ENCODE measurements around the gene RBPMS2. TPM values are rescaled to one million over a fixed set of nuclear protein-coding genes. Genes with fewer than 3 reads are reported as not detected.

RBPMS2 gene
- polyA plus RNA-seq, 1 of the 3 experiments (the other 2 are of a cell fraction) = 6.5 TPM

DNA sequence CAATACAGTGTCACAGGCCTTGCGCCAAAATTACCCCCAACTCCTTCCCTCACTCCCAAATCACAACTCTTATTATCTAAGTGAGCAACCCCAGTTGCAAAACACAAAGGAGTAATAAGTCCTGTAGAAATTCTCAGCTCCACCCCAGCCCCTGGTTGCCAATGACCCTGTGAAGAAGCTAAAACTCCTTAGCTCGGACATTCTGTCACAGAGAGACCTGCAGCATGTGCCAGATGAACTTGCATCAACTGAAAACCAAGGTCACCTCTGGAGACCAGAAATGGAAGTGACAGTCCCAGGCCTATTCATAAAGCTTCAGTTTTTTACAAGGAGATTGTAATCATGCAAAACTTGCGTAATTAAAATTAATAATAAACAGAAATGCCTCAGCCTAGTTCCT is 55.2 kb downstream of the RBPMS2 start:
- Histone ChIP-seq H3K4me3 (ENCODE audit: low read depth in 2 of 2, low read length in 1 of 2) (no peak overlapping the region), H3K4me2 (no peak overlapping the region), H3K36me3 (replicated peaks in 1 of 2; ENCODE audit: control insufficient read depth in 1 of 2, insufficient read depth in 2 of 2, low read length in 1 of 2) (no peaks in the 10 kb centered on the region), H3K4me1 (ENCODE audit: control insufficient read depth in 1 of 2, insufficient read depth in 2 of 2, low read depth in 1 of 2, low read length in 1 of 2) (no peaks in the 10 kb centered on the region; a peak in 1 of 4 replicates), H3K27ac (ENCODE audit: low read depth in 2 of 2, low read length in 1 of 2) (no peak overlapping the region), H3K9me3 (no peaks in the 10 kb centered on the region), H3F3A (replicated peaks; ENCODE audit: insufficient read depth) (no peaks in the 10 kb centered on the region), H3K27me3 (ENCODE audit: insufficient read depth) (no peaks in the 10 kb centered on the region), H2AFZ (ENCODE audit: low read depth) (no peak overlapping the region), H3K79me2 (ENCODE audit: insufficient read depth) (no peaks in the 10 kb centered on the region), H3K9me2 (no peaks in the 10 kb centered on the region), H3K9ac (no peak overlapping the region), H4K20me1 (ENCODE audit: insufficient read depth) (no peaks in the 10 kb centered on the region)
- CTCF ChIA-PET = interaction anchor here (1.0 to 3.6 kb wide), 11 partner anchors 8 to 90 kb away, joined by 4 to 29 read pairs (median 6); no protein-coding TSS in a partner anchor
- WGBS (ENCODE audit: low lambda C conversion rate) = 93% methylated on average over 3 of the region's 3 CpGs
- TF ChIP-seq EP300 (IDR thresholded peaks at IDR 0.05; ENCODE audit: borderline replicate concordance in 1 of 2, low read depth in 1 of 2, low read length in 1 of 2) = no peak
- TF ChIP-seq, protein P1, sequence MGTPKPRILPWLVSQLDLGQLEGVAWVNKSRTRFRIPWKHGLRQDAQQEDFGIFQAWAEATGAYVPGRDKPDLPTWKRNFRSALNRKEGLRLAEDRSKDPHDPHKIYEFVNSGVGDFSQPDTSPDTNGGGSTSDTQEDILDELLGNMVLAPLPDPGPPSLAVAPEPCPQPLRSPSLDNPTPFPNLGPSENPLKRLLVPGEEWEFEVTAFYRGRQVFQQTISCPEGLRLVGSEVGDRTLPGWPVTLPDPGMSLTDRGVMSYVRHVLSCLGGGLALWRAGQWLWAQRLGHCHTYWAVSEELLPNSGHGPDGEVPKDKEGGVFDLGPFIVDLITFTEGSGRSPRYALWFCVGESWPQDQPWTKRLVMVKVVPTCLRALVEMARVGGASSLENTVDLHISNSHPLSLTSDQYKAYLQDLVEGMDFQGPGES (IDR thresholded peaks at IDR 0.05; ENCODE audit: low read depth, low read length) = no peak
- no peak for TF ChIP-seq NFIC (IDR thresholded peaks at IDR 0.05; ENCODE audit: borderline replicate concordance)
- TF ChIP-seq NRF1 (IDR thresholded peaks at IDR 0.05; ENCODE audit: low read depth, low read length) = no peak
- TF ChIP-seq JUND (IDR thresholded peaks at IDR 0.05) = no peak
- no peak for TF ChIP-seq RXRA (IDR thresholded peaks at IDR 0.05; ENCODE audit: borderline replicate concordance, low read depth)
- no peak for TF ChIP-seq PBX3 (IDR thresholded peaks at IDR 0.05)
- no peak for TF ChIP-seq FOSL2 (IDR thresholded peaks at IDR 0.05; ENCODE audit: borderline replicate concordance, low read depth)
- no peak for TF ChIP-seq MEF2A (IDR thresholded peaks at IDR 0.05; ENCODE audit: borderline replicate concordance, low read depth)
- no peak for TF ChIP-seq YY1 (IDR thresholded peaks at IDR 0.05; ENCODE audit: low read depth)
- no peak for TF ChIP-seq ELF1 (IDR thresholded peaks at IDR 0.05)
- no peak for TF ChIP-seq SMC3 (IDR thresholded peaks at IDR 0.05; ENCODE audit: low read depth, low read length)
- POLR2A ChIA-PET = no interaction called here
- no peak for DNase-seq

DNA sequence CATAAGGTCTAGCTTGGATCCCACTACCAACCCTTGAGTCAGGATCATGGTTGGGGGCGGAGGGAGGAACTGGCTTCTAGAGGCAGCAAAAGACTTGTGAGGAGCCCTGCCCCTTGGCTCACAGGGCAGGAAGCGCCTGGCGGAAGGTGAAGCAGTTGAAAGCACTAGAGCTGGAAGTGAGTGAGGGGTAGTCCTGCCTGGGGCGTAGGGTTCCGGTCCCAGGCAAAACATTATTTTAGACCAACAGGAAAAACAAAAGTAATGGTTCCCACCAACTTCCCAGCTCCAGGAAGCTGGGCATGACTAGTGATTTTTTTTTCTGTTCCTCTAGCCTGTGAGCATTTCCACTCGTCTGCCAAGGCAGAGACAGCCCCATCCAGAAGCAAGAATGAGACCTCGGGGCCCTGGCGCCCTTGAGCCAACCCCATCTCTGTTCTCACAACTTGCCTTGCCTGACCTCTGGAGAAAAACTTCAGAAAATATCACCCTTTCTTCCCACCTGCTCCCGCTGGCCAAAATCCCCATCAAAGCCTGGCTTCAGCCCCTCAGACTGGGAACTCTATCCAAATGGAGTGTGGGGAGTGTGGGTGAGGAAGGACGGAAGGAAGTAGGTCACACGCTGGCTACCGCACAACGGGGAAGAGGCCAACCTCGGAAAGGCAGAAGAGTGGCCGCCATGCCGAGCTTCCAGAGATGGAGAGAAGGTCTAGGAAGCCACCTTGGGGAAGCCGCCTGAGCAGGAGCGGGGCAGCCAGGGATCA is 57.5 kb downstream of the RBPMS2 start:
- no peaks in the 10 kb centered on the region for H3K9me2 ChIP-seq
- H3F3A ChIP-seq (replicated peaks; ENCODE audit: insufficient read depth) = no peaks in the 10 kb centered on the region
- H3K79me2 ChIP-seq (ENCODE audit: insufficient read depth) = no peaks in the 10 kb centered on the region
- ChIA-PET POLR2A (interaction anchor here (0.6 kb wide), 1 partner anchor 73 kb away, joined by 3 read pairs; no protein-coding TSS in a partner anchor), CTCF (interaction anchor here (1.0 to 3.6 kb wide), 5 partner anchors 10 to 92 kb away, joined by 4 to 29 read pairs (median 11); no protein-coding TSS in a partner anchor)
- no peaks in the 10 kb centered on the region for H3K27me3 ChIP-seq (ENCODE audit: insufficient read depth)
- no peaks in the 10 kb centered on the region for H4K20me1 ChIP-seq (ENCODE audit: insufficient read depth)
- no peak overlapping the region for H3K4me3 ChIP-seq (ENCODE audit: low read depth in 2 of 2, low read length in 1 of 2)
- no peak overlapping the region for H3K27ac ChIP-seq (ENCODE audit: low read depth in 2 of 2, low read length in 1 of 2)
- no peak overlapping the region for H2AFZ ChIP-seq (ENCODE audit: low read depth)
- no peak overlapping the region for H3K9ac ChIP-seq
- no peak for DNase-seq
- no peaks in the 10 kb centered on the region; a peak in 1 of 4 replicates for H3K4me1 ChIP-seq (ENCODE audit: control insufficient read depth in 1 of 2, insufficient read depth in 2 of 2, low read depth in 1 of 2, low read length in 1 of 2)
- WGBS (ENCODE audit: low lambda C conversion rate) = 91% methylated on average over 18 of the region's 18 CpGs
- no peaks in the 10 kb centered on the region for H3K9me3 ChIP-seq
- no peak for TF ChIP-seq TCF12 (IDR thresholded peaks at IDR 0.05)
- no peak for TF ChIP-seq RFX5 (IDR thresholded peaks at IDR 0.05; ENCODE audit: low read length)
- TF ChIP-seq RAD21 (IDR thresholded peaks at IDR 0.05; ENCODE audit: low read length) = no peak
- TF ChIP-seq, protein P2, sequence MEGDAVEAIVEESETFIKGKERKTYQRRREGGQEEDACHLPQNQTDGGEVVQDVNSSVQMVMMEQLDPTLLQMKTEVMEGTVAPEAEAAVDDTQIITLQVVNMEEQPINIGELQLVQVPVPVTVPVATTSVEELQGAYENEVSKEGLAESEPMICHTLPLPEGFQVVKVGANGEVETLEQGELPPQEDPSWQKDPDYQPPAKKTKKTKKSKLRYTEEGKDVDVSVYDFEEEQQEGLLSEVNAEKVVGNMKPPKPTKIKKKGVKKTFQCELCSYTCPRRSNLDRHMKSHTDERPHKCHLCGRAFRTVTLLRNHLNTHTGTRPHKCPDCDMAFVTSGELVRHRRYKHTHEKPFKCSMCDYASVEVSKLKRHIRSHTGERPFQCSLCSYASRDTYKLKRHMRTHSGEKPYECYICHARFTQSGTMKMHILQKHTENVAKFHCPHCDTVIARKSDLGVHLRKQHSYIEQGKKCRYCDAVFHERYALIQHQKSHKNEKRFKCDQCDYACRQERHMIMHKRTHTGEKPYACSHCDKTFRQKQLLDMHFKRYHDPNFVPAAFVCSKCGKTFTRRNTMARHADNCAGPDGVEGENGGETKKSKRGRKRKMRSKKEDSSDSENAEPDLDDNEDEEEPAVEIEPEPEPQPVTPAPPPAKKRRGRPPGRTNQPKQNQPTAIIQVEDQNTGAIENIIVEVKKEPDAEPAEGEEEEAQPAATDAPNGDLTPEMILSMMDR (IDR thresholded peaks at IDR 0.05) = no peak
- TF ChIP-seq FOXM1 (IDR thresholded peaks at IDR 0.05; ENCODE audit: low read depth) = no peak
- TF ChIP-seq RCOR1 (IDR thresholded peaks at IDR 0.05; ENCODE audit: low read length) = no peak
- H3K4me2 ChIP-seq = no peak overlapping the region
- H3K36me3 ChIP-seq (replicated peaks in 1 of 2; ENCODE audit: control insufficient read depth in 1 of 2, insufficient read depth in 2 of 2, low read length in 1 of 2) = no peaks in the 10 kb centered on the region
